NT2/D1 (cell line): ENCODE results near the gene TXNDC2.

Experiments used
- DNase-seq: peaks from one replicate; pipeline ENCODE4 v3.0.0-alpha.2; 2011; ENCODE audit warnings: low read depth, low spot score
- H3K27me3 ChIP-seq: 2 replicates; pipeline ENCODE4 v1.6.0; 2011; ENCODE audit warnings: mild to moderate bottlenecking; ENCODE audit not compliant: insufficient read length, insufficient read depth
- H3K36me3 ChIP-seq: 2 replicates; pipeline ENCODE4 v1.6.1; 2011; ENCODE audit warnings: mild to moderate bottlenecking, low read length, mixed read lengths; ENCODE audit not compliant: insufficient read depth, insufficient read length
- H3K4me1 ChIP-seq: 2 replicates; pipeline ENCODE4 v1.5.1; 2011; ENCODE audit not compliant: insufficient read depth, insufficient read length
- H3K4me3 ChIP-seq: 2 replicates; pipeline ENCODE4 v1.5.1; 2011; ENCODE audit warnings: low read depth; ENCODE audit not compliant: insufficient read length
- H3K9ac ChIP-seq: 2 replicates; pipeline ENCODE4 v1.6.0; 2011; ENCODE audit warnings: low read depth; ENCODE audit not compliant: insufficient read length
- H3K9me3 ChIP-seq: 2 replicates; pipeline ENCODE4 v1.5.1; 2011; ENCODE audit warnings: mild to moderate bottlenecking, low read length; ENCODE audit not compliant: insufficient read depth
- SUZ12 ChIP-seq: IDR thresholded peaks from 2 replicates; pipeline ENCODE4 v1.6.1; 2011; ENCODE audit not compliant: insufficient read length, insufficient read depth; ENCODE audit errors: extremely low read depth
- YY1 ChIP-seq: IDR thresholded peaks from 2 replicates; pipeline ENCODE4 v1.6.1; 2011; ENCODE audit not compliant: insufficient read length, insufficient read depth
- ZNF274 ChIP-seq: IDR thresholded peaks from 2 replicates; pipeline ENCODE4 v1.6.1; 2011; ENCODE audit warnings: mild to moderate bottlenecking, low read depth, low read length

TXNDC2 gene

GRCh38 chr18:9876867-9877654 is 8.7 kb upstream of the TXNDC2 start:
- TF ChIP-seq ZNF274: no peak
- no peak for TF ChIP-seq YY1
- TF ChIP-seq SUZ12: no peak
- H3K4me3 ChIP-seq: no peak overlapping the region
- DNase-seq: no peak
- no peak overlapping the region for H3K9ac ChIP-seq
- H3K4me1 ChIP-seq: no peaks in the 10 kb centered on the region
- no peaks in the 10 kb centered on the region for H3K9me3 ChIP-seq
- no peaks in the 10 kb centered on the region for H3K27me3 ChIP-seq
- H3K36me3 ChIP-seq: no peaks in the 10 kb centered on the region

GRCh38 chr18:9877655-9878014 is 8.1 kb upstream of the TXNDC2 start:
- Histone ChIP-seq H3K9ac (no peak overlapping the region), H3K9me3 (no peaks in the 10 kb centered on the region), H3K4me3 (no peak overlapping the region), H3K4me1 (no peaks in the 10 kb centered on the region), H3K27me3 (no peaks in the 10 kb centered on the region), H3K36me3 (no peaks in the 10 kb centered on the region)
- no peak for DNase-seq
- TF ChIP-seq ZNF274: no peak
- TF ChIP-seq YY1: no peak
- TF ChIP-seq SUZ12: no peak

- H3K4me3 ChIP-seq: no peak overlapping the region
- H3K9me3 ChIP-seq: no peaks in the 10 kb centered on the region
- no peaks in the 10 kb centered on the region for H3K36me3 ChIP-seq
- no peak for DNase-seq
- TF ChIP-seq YY1: no peak
- TF ChIP-seq SUZ12: no peak
- TF ChIP-seq ZNF274: no peak
- H3K9ac ChIP-seq: no peak overlapping the region
- H3K4me1 ChIP-seq: no peaks in the 10 kb centered on the region
- H3K27me3 ChIP-seq: no peaks in the 10 kb centered on the region
Measured at GRCh38 chr18:9878095-9878494, 7.7 kb upstream of the TXNDC2 start.

GRCh38 chr18:9878783-9879242 is 7.0 kb upstream of the TXNDC2 start:
- no peak for DNase-seq
- no peak overlapping the region for H3K9ac ChIP-seq
- H3K36me3 ChIP-seq: no peaks in the 10 kb centered on the region
- H3K27me3 ChIP-seq: no peaks in the 10 kb centered on the region
- no peak overlapping the region for H3K4me3 ChIP-seq
- TF ChIP-seq ZNF274 (no peak), YY1 (no peak), SUZ12 (no peak)
- H3K9me3 ChIP-seq: no peaks in the 10 kb centered on the region
- no peaks in the 10 kb centered on the region for H3K4me1 ChIP-seq

- Histone ChIP-seq H3K4me1 (no peaks in the 10 kb centered on the region), H3K27me3 (no peaks in the 10 kb centered on the region), H3K36me3 (no peaks in the 10 kb centered on the region), H3K9me3 (no peaks in the 10 kb centered on the region), H3K4me3 (no peak overlapping the region), H3K9ac (no peak overlapping the region)
- DNase-seq: no peak
- TF ChIP-seq ZNF274 (no peak), YY1 (no peak), SUZ12 (no peak)
Measured at GRCh38 chr18:9884090-9884489, 1.7 kb upstream of the TXNDC2 start.

GRCh38 chr18:9884532-9885140 is 1.1 kb upstream of the TXNDC2 start:
- TF ChIP-seq YY1 (no peak), SUZ12 (no peak), ZNF274 (no peak)

GRCh38 chr18:9886005-9886348 is 204 bp downstream of the TXNDC2 start:
- no peak for TF ChIP-seq YY1
- no peak overlapping the region for H3K4me3 ChIP-seq
- H3K4me1 ChIP-seq: no peaks in the 10 kb centered on the region
- no peaks in the 10 kb centered on the region for H3K27me3 ChIP-seq
- H3K36me3 ChIP-seq: no peaks in the 10 kb centered on the region
- no peaks in the 10 kb centered on the region for H3K9me3 ChIP-seq
- no peak overlapping the region for H3K9ac ChIP-seq
- DNase-seq: no peak

More at GRCh38 chr18:9884532-9885140, 1.1 kb upstream of the TXNDC2 start:
- no peak overlapping the region for H3K9ac ChIP-seq
- no peaks in the 10 kb centered on the region for H3K27me3 ChIP-seq
- H3K4me1 ChIP-seq: no peaks in the 10 kb centered on the region
- no peaks in the 10 kb centered on the region for H3K36me3 ChIP-seq
- H3K9me3 ChIP-seq: no peaks in the 10 kb centered on the region
- no peak overlapping the region for H3K4me3 ChIP-seq
- no peak for DNase-seq
